Mesenchymal stem cell (in vitro differentiated cells and primary cell): ENCODE measurements around the gene GNA12.

Source experiments
- DNase-seq: peaks from one replicate; pipeline ENCODE4 v3.0.0-alpha.2; 2013
- H2AFZ ChIP-seq: one replicate; pipeline ENCODE4 v1.6.1; 2013; ENCODE audit warnings: low read depth, mild to moderate bottlenecking, control low read depth, inconsistent platforms, low read length, moderate library complexity
- H2AK5ac ChIP-seq: 2 replicates; pipeline ENCODE4 v1.6.1; 2013; ENCODE audit warnings: low read length, moderate library complexity, mild to moderate bottlenecking, inconsistent platforms; ENCODE audit not compliant: severe bottlenecking
- H2BK120ac ChIP-seq: one replicate; pipeline ENCODE4 v1.6.1; 2013; ENCODE audit warnings: low read depth, mild to moderate bottlenecking, inconsistent platforms, low read length, moderate library complexity
- H2BK12ac ChIP-seq, 2 experiments: one replicate each; pipeline ENCODE4 v1.6.1; 2013; ENCODE audit warnings: inconsistent platforms in 2 of 2, low read length in 2 of 2, mild to moderate bottlenecking in 2 of 2, moderate library complexity in 2 of 2, control low read depth in 1 of 2
- H2BK15ac ChIP-seq: one replicate; pipeline ENCODE4 v1.6.1; 2013; ENCODE audit warnings: mild to moderate bottlenecking, low read depth, inconsistent platforms; ENCODE audit not compliant: poor library complexity, severe bottlenecking
- H2BK5ac ChIP-seq: 2 replicates; pipeline ENCODE4 v1.6.1; 2013; ENCODE audit warnings: low read depth, mild to moderate bottlenecking, low read length, control low read depth, inconsistent platforms; ENCODE audit not compliant: poor library complexity, severe bottlenecking
- H3K14ac ChIP-seq, 2 experiments: one replicate each; pipeline ENCODE4 v1.6.1; 2013; ENCODE audit warnings: inconsistent platforms in 2 of 2, low read length in 2 of 2, control low read depth in 1 of 2, mild to moderate bottlenecking in 1 of 2, moderate library complexity in 1 of 2
- H3K18ac ChIP-seq, 2 experiments: one replicate each; pipeline ENCODE4 v1.6.1; 2013; ENCODE audit warnings: inconsistent platforms in 2 of 2, low read length in 2 of 2, control low read depth in 1 of 2, low read depth in 1 of 2, mild to moderate bottlenecking in 1 of 2
- H3K23ac ChIP-seq, 2 experiments: one replicate each; pipeline ENCODE4 v1.6.1; 2013; ENCODE audit warnings: inconsistent platforms in 2 of 2, low read length in 2 of 2, mild to moderate bottlenecking in 2 of 2, moderate library complexity in 2 of 2, control low read depth in 1 of 2
- H3K27ac ChIP-seq: 2 replicates; pipeline ENCODE4 v1.5.1; 2013; ENCODE audit warnings: mild to moderate bottlenecking, moderate library complexity, low read length, control low read depth, inconsistent platforms; ENCODE audit not compliant: poor library complexity, severe bottlenecking
- H3K27me3 ChIP-seq, 2 experiments: 2 replicates each; pipeline versions ENCODE4 v1.6.1 to v1.7.0; 2013; ENCODE audit warnings: low read length in 2 of 2, mild to moderate bottlenecking in 2 of 2, moderate library complexity in 2 of 2, control low read depth in 1 of 2, inconsistent platforms in 1 of 2; ENCODE audit not compliant: control insufficient read depth in 1 of 2, insufficient read depth in 1 of 2
- H3K36me3 ChIP-seq, 2 experiments: 2 replicates each; pipeline versions ENCODE4 v1.6.1 to v1.7.0; 2013; ENCODE audit warnings: low read length in 2 of 2, control low read depth in 1 of 2, inconsistent platforms in 1 of 2, low read depth in 1 of 2, mild to moderate bottlenecking in 1 of 2; ENCODE audit not compliant: insufficient read depth in 2 of 2, control insufficient read depth in 1 of 2
- H3K4ac ChIP-seq, 2 experiments: one replicate each; pipeline ENCODE4 v1.6.1; 2013; ENCODE audit warnings: inconsistent platforms in 2 of 2, low read length in 2 of 2, mild to moderate bottlenecking in 2 of 2, moderate library complexity in 2 of 2, control low read depth in 1 of 2, low read depth in 1 of 2
- H3K4me1 ChIP-seq: 2 replicates; pipeline ENCODE4 v1.6.1; 2013; ENCODE audit warnings: low read depth, low read length, control low read depth; ENCODE audit not compliant: control insufficient read depth, insufficient read depth
- H3K4me2 ChIP-seq: 2 replicates; pipeline ENCODE4 v1.6.1; 2013; ENCODE audit warnings: low read length, mild to moderate bottlenecking, inconsistent platforms; ENCODE audit not compliant: poor library complexity, severe bottlenecking
- H3K4me3 ChIP-seq, 2 experiments: 2 replicates each; pipeline versions ENCODE4 v1.5.1 to v1.7.0; 2013; ENCODE audit warnings: low read length in 2 of 2, mild to moderate bottlenecking in 2 of 2, control low read depth in 1 of 2, low read depth in 1 of 2; ENCODE audit not compliant: insufficient read depth in 1 of 2
- H3K79me1 ChIP-seq: replicated peaks from 2 replicates; pipeline ENCODE4 v1.6.1; 2013; ENCODE audit warnings: mild to moderate bottlenecking, control low read depth, low read length, inconsistent platforms; ENCODE audit not compliant: poor library complexity, severe bottlenecking
- H3K9ac ChIP-seq: 2 replicates; pipeline ENCODE4 v1.7.0; 2013; ENCODE audit warnings: mild to moderate bottlenecking, low read length, moderate library complexity
- H3K9me3 ChIP-seq: 2 replicates; pipeline ENCODE4 v1.7.0; 2013; ENCODE audit warnings: mild to moderate bottlenecking, low read length; ENCODE audit not compliant: control insufficient read depth
- H4K8ac ChIP-seq: one replicate; pipeline ENCODE4 v1.6.1; 2013; ENCODE audit warnings: inconsistent platforms, mild to moderate bottlenecking, low read length, moderate library complexity
- H4K91ac ChIP-seq: one replicate; pipeline ENCODE4 v1.6.1; 2013; ENCODE audit warnings: mild to moderate bottlenecking, low read length, inconsistent platforms
- WGBS: methylation state at CpG from one replicate; pipeline ENCODE4 v1.1.7; 2013; ENCODE audit warnings: mixed read lengths; 5-methylcytosine and 5-hydroxymethylcytosine counted together

Gene GNA12

GRCh38 chr7:2729893-2730716, 114.0 kb downstream of the GNA12 start:
- Histone ChIP-seq H3K27me3 (no peaks in the 10 kb centered on the region), H3K18ac (no peak overlapping the region), H4K8ac (no peak overlapping the region), H3K4me2 (no peak overlapping the region), H3K79me1 (peaks cover 43% of the 10 kb centered on the region), H2BK15ac (no peak overlapping the region), H3K23ac (no peak overlapping the region), H3K14ac (no peak overlapping the region), H2AFZ (no peak overlapping the region), H3K9ac (no peak overlapping the region), H3K9me3 (peaks cover 10% of the 10 kb centered on the region), H3K27ac (no peak overlapping the region), H2BK120ac (no peak overlapping the region), H3K36me3 (peaks cover 46 to 60% of the 10 kb centered on the region in 2 experiments), H2BK12ac (no peak overlapping the region), H3K4me1 (peaks cover 14% of the 10 kb centered on the region), H4K91ac (no peak overlapping the region), H3K4ac (no peak overlapping the region), H3K4me3 (no peak overlapping the region), H2BK5ac (no peak overlapping the region), H2AK5ac (no peak overlapping the region)
- WGBS: 89% methylated on average over 33 of the region's 33 CpGs
- DNase-seq: no peak

DNA sequence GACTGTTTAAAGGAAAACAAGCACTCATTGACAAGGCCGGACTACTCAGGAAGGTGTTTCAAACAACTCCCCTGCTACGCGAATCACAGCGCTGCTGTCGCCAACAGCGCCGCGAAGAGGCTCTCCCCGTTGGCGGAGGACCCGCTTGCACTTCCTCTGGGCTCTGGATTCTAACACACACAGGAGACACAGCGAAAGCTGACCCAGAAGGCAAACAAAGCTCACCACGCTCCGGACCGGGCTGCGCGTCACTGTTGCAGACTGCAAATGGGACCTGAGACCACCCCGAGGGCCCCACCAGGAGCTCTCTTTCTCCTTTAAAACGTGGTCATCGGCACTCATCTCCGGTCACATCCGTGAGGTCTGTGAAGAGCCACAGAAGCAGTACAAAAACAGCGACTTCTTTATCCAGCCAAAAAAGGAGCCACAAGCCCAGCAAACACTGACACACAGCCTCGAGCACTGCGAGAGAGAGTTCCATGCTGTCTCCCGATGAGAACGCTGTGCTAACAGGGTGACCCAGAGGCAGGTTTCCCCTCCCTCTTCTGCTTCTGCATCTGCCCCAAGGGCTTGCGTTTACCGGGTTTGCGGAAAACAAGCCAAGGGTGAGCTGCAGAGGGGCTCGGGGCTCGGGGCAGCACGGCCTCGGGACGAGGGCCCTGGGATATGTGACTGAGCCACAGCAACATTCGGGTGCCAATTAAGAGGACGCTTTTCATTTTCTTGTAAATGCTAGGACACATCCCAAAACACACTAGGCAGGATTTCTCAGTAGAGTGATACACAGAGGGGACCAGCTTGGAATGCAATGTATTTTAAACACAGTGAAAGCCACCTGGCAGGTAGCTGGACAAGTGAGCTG, 114.8 kb downstream of the GNA12 start:
- Histone ChIP-seq H2BK15ac (no peak overlapping the region), H2AFZ (no peak overlapping the region), H3K14ac (peak overlapping the region in 1 of 2 experiments; percentile 58), H3K79me1 (peaks cover 50% of the 10 kb centered on the region), H3K23ac (no peak overlapping the region), H3K18ac (no peak overlapping the region), H3K27me3 (no peaks in the 10 kb centered on the region), H2BK120ac (no peak overlapping the region), H3K4ac (no peak overlapping the region), H3K27ac (no peak overlapping the region), H3K4me2 (no peak overlapping the region), H3K9ac (no peak overlapping the region), H3K4me3 (no peak overlapping the region), H3K9me3 (peaks cover 8% of the 10 kb centered on the region), H4K8ac (no peak overlapping the region), H3K4me1 (peaks cover 5% of the 10 kb centered on the region), H2BK5ac (no peak overlapping the region), H4K91ac (no peak overlapping the region), H3K36me3 (peaks cover 52 to 64% of the 10 kb centered on the region in 2 experiments), H2BK12ac (no peak overlapping the region), H2AK5ac (no peak overlapping the region)
- DNase-seq: no peak
- WGBS: 90% methylated on average over 37 of the region's 37 CpGs

- Histone ChIP-seq H3K23ac (no peak overlapping the region), H3K36me3 (peaks cover 55 to 70% of the 10 kb centered on the region in 2 experiments), H2AK5ac (no peak overlapping the region), H2BK15ac (no peak overlapping the region), H4K8ac (no peak overlapping the region), H3K4ac (no peak overlapping the region), H3K14ac (no peak overlapping the region), H3K4me3 (no peak overlapping the region), H2BK12ac (no peak overlapping the region), H2AFZ (no peak overlapping the region), H2BK5ac (no peak overlapping the region), H3K4me1 (peaks cover 3% of the 10 kb centered on the region), H3K27me3 (no peaks in the 10 kb centered on the region), H3K27ac (no peak overlapping the region), H3K18ac (no peak overlapping the region), H2BK120ac (no peak overlapping the region), H3K4me2 (no peak overlapping the region), H4K91ac (no peak overlapping the region), H3K9ac (no peak overlapping the region), H3K9me3 (no peaks in the 10 kb centered on the region), H3K79me1 (peaks cover 53% of the 10 kb centered on the region)
- whole genome bisulfite sequencing: 81% methylated on average over 13 of the region's 15 CpGs
- no peak for DNase-seq
Observed at GRCh38 chr7:2728316-2729030, 115.6 kb downstream of the GNA12 start.
